GM19238 (cell line): Measurements from ENCODE around the gene ZNF451.
A peak's percentile ranks its signal among the peaks of the same experiment; 100 is the strongest.
"Not testable (repeated sequence)": the region's sequence is repeated elsewhere in the genome, so short reads cannot be mapped to it uniquely, and the experiment has no call there.

Source experiments
- DNase-seq: peaks from one replicate; pipeline ENCODE4 v3.0.0; 2011; ENCODE audit warnings: low spot score; ENCODE audit not compliant: insufficient read length

The ZNF451 gene

GRCh38 chr6:57091375-57091774 lies 1.4 kb downstream of the ZNF451 start:
- not testable (repeated sequence) for DNase-seq

GRCh38 chr6:57094689-57095088 lies 4.7 kb downstream of the ZNF451 start:
- no peak for DNase-seq

- no peak for DNase-seq
Observed at GRCh38 chr6:57097596-57097995, 7.6 kb downstream of the ZNF451 start.

GRCh38 chr6:57102976-57103375 lies 13.0 kb downstream of the ZNF451 start:
- DNase-seq = no peak

- no peak for DNase-seq
Observed at GRCh38 chr6:57104336-57104735, 14.3 kb downstream of the ZNF451 start.

GRCh38 chr6:57106990-57107389 lies 17.0 kb downstream of the ZNF451 start:
- DNase-seq = no peak

- DNase-seq = peak; percentile 13
Observed at GRCh38 chr6:57108691-57109090, 18.7 kb downstream of the ZNF451 start.

GRCh38 chr6:57109880-57110279 lies 19.9 kb downstream of the ZNF451 start:
- no peak for DNase-seq

GRCh38 chr6:57113105-57113504 lies 23.1 kb downstream of the ZNF451 start:
- DNase-seq = no peak

- DNase-seq = no peak
Observed at GRCh38 chr6:57116776-57117175, 26.8 kb downstream of the ZNF451 start.

GRCh38 chr6:57117796-57118195 lies 27.8 kb downstream of the ZNF451 start:
- DNase-seq = no peak

GRCh38 chr6:57123111-57123510 lies 33.1 kb downstream of the ZNF451 start:
- DNase-seq = no peak

- no peak for DNase-seq
Observed at GRCh38 chr6:57127763-57128162, 37.8 kb downstream of the ZNF451 start.

- no peak for DNase-seq
Observed at GRCh38 chr6:57130661-57131177, 40.7 kb downstream of the ZNF451 start.

GRCh38 chr6:57134954-57135353 lies 45.0 kb downstream of the ZNF451 start:
- no peak for DNase-seq

- DNase-seq = no peak
Observed at GRCh38 chr6:57135885-57136284, 45.9 kb downstream of the ZNF451 start.

GRCh38 chr6:57137350-57137749 lies 47.4 kb downstream of the ZNF451 start:
- DNase-seq = no peak

GRCh38 chr6:57138026-57138425 lies 48.0 kb downstream of the ZNF451 start:
- DNase-seq = no peak

GRCh38 chr6:57141451-57142177 lies 51.6 kb downstream of the ZNF451 start:
- DNase-seq = no peak

- no peak for DNase-seq
Observed at GRCh38 chr6:57142178-57142525, 52.2 kb downstream of the ZNF451 start.

GRCh38 chr6:57143690-57144089 lies 53.7 kb downstream of the ZNF451 start:
- DNase-seq = no peak

- DNase-seq = no peak
Observed at GRCh38 chr6:57147401-57147800, 57.4 kb downstream of the ZNF451 start.
